ENCODE data around the gene ZNF689. TPM values are rescaled to one million over a fixed set of nuclear protein-coding genes. Genes with fewer than 3 reads are reported as not detected.
A peak's percentile ranks its signal among the peaks of the same experiment; 100 is the strongest.

ZNF689 gene
- total RNA-seq, 2 donors from 2014 or later: 5.9 to 12.1 TPM

DNA sequence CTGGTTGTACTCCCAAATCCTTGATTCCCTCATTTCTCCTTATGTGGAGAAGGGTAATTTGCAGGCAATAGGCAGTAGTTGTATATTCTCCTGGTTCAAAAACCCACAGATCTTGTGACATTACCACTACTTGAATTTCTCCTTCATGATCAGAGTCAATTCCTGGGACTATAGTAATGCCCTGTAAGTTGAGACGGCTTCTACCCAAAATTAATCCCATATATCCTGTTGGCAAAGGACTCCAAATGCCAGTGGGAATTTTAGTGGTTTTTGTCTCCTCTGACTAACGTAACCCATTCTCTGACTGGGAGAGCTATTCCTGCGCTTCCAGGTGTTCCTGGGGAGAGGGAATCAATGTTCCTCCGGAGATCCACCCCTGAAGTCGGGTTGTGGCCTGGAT lies 11.6 kb upstream of the ZNF689 start:
- no peak overlapping the region for H3K27ac Mint-ChIP-seq
- H3K4me3 Mint-ChIP-seq: no peak overlapping the region
- no peaks in the 10 kb centered on the region for H3K9me3 Mint-ChIP-seq
- peaks cover 3% of the 10 kb centered on the region for H3K27me3 Mint-ChIP-seq
- no peak for ATAC-seq (replicated peaks)
- no peaks in the 10 kb centered on the region for H3K4me1 Mint-ChIP-seq
- H3K36me3 Mint-ChIP-seq (ENCODE audit: low read depth): no peaks in the 10 kb centered on the region

DNA sequence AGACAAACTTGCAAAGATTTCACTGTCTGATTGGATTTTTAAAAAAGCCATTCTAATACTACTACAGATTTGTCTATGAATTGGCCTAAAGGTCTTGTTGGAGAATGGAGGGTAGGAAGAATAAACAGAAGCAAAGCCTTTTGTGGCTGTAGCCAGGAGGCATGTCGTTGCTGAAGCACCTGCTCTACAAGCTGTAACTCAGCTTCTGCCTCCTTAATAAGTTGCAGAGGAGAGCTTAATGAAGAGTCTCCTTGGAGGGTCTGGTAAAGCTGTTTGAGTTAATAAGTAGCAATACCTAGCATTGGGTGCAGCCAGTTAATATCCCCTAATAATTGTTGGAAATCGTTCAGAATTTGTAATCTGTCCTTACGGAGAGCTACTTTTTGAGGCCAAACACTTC lies 10.0 kb upstream of the ZNF689 start:
- ATAC-seq (replicated peaks): no peak
- no peak overlapping the region for H3K27ac Mint-ChIP-seq

DNA sequence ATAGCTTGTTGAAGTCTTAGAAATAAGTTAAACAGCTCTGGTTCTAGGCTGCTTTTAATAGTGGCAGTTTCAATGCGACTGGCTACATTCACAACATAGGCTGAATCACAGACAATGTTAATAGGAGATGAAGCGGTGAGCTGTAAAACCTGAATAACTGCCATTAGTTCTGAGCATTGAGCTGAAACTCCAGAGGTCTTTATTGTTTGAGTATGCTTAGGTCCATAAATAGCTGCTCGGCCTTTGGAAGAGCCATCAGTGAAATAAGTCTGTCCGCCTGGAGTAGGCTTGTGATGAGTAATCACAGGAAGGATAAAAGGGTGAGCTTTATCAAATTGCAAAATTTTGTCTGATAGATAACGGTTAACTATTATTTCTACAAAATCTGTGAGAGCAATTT lies 9.4 kb upstream of the ZNF689 start:
- H3K36me3 Mint-ChIP-seq (ENCODE audit: low read depth): no peaks in the 10 kb centered on the region
- no peak overlapping the region for H3K27ac Mint-ChIP-seq
- H3K4me3 Mint-ChIP-seq: no peak overlapping the region
- peaks cover 3% of the 10 kb centered on the region for H3K27me3 Mint-ChIP-seq
- H3K9me3 Mint-ChIP-seq: no peaks in the 10 kb centered on the region
- H3K4me1 Mint-ChIP-seq: no peaks in the 10 kb centered on the region
- ATAC-seq (replicated peaks): no peak

More for the DNA sequence above, 10.0 kb upstream of the ZNF689 start:
- no peaks in the 10 kb centered on the region for H3K4me1 Mint-ChIP-seq
- no peaks in the 10 kb centered on the region for H3K36me3 Mint-ChIP-seq (ENCODE audit: low read depth)
- H3K4me3 Mint-ChIP-seq: no peak overlapping the region
- H3K27me3 Mint-ChIP-seq: peaks cover 3% of the 10 kb centered on the region
- no peaks in the 10 kb centered on the region for H3K9me3 Mint-ChIP-seq

DNA sequence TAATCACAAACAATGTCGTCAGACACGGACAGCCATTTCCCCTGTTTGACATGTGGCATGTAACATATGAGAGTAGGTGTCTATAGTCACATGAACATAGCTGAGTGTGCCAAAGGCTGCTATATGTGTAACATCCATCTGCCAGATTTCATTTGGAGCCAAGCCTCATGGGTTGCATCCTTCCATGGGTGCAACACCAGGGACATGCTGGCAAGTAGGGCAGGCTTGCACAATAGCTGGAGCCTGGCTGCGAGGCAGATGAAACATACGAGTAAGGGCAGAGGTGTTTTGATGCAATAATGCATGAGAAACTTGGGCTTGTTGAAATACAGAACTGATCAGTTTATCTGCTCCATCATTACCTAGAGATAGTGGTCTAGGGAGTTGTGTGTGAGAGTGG lies 9.0 kb upstream of the ZNF689 start:
- Mint-ChIP-seq H3K9me3 (no peaks in the 10 kb centered on the region), H3K4me3 (no peak overlapping the region), H3K27me3 (peaks cover 3% of the 10 kb centered on the region), H3K27ac (no peak overlapping the region), H3K36me3 (ENCODE audit: low read depth) (no peaks in the 10 kb centered on the region), H3K4me1 (no peaks in the 10 kb centered on the region)
- ATAC-seq (replicated peaks): no peak

DNA sequence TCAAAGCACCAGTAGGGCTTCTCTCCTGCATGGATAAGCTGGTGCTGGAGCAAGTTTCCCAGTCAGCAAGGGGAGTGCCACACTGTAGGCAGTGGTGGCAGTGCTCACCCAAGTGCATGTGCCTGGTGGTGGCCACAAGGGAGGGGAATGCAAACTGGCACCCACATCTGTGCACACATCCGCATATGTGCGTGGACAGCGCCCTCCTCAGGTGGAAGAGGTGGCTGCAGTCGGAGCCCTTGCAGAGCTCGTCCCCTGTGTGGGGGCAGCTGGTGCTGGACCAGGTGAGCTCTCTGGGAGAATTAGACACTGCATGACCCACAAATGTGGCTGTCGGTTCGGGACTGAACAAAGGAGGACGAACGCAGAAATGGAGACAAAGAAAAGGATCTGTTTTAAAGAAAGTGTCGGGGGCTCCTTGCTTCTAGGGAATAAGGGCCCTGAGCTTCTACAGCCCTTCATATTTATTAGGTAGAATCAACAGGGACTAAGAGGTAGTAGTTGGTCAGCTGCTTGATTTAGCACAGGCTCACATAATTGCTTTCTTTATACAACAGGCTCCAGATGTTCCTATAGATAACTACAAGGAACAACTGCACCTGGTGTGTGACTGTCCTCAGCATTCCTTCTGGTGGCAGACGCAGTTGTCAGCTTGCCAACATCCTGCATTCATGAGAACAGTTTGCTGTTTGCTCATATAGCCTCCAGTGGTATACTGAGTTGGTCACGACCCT lies 5.3 kb upstream of the ZNF689 start:
- no peaks in the 10 kb centered on the region for H3K9me3 Mint-ChIP-seq
- H3K4me3 Mint-ChIP-seq: no peak overlapping the region
- no peaks in the 10 kb centered on the region for H3K4me1 Mint-ChIP-seq
- no peak overlapping the region for H3K27ac Mint-ChIP-seq
- no peaks in the 10 kb centered on the region for H3K36me3 Mint-ChIP-seq (ENCODE audit: low read depth)
- peak; percentile 90 for ATAC-seq (replicated peaks)
- no peaks in the 10 kb centered on the region for H3K27me3 Mint-ChIP-seq

DNA sequence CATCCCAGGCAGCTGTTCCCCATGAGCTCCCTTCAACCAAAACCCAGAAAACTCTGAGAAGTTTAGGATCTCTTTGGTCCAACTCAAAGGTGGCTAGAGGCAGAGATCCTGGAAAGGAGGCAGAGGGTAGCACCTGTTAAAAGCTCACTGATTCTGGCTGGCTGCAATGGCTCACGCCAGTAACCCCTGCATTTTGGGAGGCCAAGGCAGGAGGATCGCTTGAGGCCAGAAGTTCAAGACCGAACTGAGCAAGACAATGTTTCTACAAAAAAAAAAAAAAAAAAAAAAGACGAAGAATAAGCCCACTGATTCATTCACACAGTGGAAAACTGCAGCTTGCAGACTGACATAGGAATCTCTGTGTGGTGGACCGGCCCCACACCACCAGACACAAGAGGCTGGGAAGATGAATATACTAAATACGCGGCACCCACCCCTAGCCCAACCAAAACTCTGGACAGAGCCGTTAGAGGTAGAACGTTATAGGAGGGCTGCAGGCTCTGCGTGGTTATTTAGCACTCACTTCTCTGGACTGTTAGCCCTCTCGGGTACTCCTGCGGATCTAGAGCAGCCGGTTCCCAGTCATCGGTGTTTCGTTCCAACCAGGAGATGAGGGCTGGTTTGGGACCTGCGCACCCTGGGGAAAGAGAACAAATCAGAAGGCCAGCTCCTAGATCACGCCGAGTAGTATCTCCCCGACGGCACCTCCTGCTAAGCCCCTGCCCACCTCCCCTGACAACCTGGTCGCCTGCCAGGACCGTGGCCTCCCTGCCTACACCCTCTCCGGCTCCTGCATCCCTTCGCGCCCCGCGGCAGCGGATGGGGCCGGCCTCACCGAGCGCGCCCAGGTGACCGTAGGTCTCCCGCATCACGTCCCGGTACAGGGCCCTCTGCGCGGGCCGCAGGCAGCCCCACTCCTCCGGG lies 925 bp downstream of the ZNF689 start:
- peak; percentile 57 for ATAC-seq (replicated peaks)
- Mint-ChIP-seq H3K27me3 (no peaks in the 10 kb centered on the region), H3K4me1 (no peaks in the 10 kb centered on the region), H3K36me3 (ENCODE audit: low read depth) (peaks cover 53% of the 10 kb centered on the region), H3K9me3 (no peaks in the 10 kb centered on the region), H3K27ac (peak overlapping the region; percentile 94), H3K4me3 (peak overlapping the region; percentile 86)

DNA sequence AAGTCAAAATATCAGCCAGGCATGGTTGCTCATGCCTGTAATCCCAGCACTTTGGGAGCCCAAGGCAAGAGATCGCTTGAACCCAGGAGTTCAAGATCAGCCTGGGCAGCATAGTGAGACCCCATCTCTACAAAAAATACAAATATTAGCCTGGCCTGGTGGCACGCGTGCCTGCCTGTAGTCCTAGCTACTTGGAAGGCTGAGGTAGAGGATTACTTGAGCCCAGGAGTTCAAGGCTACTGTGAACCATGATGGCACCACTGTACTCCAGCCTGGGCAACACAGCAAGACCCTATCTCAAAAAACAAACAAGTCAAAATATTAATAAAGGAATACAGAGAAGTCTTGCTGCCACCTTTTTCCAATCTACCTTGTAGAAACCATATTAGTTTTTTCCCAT lies 4.2 kb downstream of the ZNF689 start:
- Mint-ChIP-seq H3K27me3 (no peaks in the 10 kb centered on the region), H3K27ac (peak overlapping the region; percentile 52), H3K9me3 (no peaks in the 10 kb centered on the region), H3K36me3 (ENCODE audit: low read depth) (peaks cover 67% of the 10 kb centered on the region), H3K4me1 (no peaks in the 10 kb centered on the region), H3K4me3 (no peak overlapping the region)
- ATAC-seq (replicated peaks): no peak

DNA sequence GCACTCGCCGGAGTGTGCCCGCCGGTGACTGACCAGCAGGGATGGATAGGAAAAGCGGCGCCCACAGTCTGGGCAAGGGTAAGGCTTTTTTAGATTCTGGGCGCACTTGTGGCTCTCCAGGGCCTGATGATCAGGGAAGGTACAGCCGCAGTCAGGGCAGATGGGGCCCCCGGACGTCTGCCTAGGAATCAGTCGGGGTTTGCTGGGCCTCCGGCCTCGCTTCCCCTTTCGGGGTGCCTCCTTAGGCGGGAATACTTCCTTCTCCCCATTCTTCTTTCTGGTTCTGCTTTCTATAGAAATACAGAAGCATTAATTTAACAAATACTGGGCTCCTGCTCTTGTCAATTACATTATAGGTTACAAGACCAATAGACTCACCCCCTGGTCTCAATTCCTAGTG lies 5.0 kb downstream of the ZNF689 start:
- no peaks in the 10 kb centered on the region for H3K27me3 Mint-ChIP-seq
- H3K9me3 Mint-ChIP-seq: no peaks in the 10 kb centered on the region
- peaks cover 64% of the 10 kb centered on the region for H3K36me3 Mint-ChIP-seq (ENCODE audit: low read depth)
- H3K4me1 Mint-ChIP-seq: no peaks in the 10 kb centered on the region
- ATAC-seq (replicated peaks): no peak
- no peak overlapping the region for H3K27ac Mint-ChIP-seq
- H3K4me3 Mint-ChIP-seq: no peak overlapping the region

DNA sequence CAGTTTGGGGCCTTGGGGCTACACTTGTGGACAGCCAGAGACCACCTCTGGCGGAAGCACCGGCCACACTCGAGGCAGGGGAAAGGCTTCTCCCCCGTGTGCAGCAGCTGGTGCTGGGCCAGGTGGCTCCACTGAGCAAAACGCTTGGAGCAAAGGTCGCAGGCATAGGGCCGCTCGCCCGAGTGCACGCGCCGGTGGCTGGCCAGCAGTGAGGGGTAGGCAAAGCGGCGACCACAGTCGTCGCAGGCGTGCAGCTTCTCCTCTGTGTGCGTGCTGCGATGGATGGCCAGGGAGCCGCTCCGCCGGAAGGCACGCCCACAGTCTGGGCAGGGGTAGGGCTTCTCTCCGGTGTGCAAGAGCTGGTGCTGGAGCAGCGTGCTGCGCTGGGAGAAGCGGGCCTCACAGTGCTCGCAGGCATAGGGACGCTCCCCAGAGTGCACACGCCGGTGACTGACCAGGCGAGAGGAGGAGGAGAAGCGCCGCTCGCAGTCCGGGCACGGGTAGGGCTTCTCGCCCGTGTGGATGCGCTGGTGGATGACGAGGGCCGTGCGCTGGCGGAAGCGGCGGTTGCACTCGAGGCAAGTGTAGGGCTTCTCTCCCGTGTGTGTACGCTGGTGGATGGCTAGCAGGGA lies 5.8 kb downstream of the ZNF689 start:
- no peak for ATAC-seq (replicated peaks)
- Mint-ChIP-seq H3K27me3 (no peaks in the 10 kb centered on the region), H3K36me3 (ENCODE audit: low read depth) (peaks cover 62% of the 10 kb centered on the region), H3K4me1 (no peaks in the 10 kb centered on the region), H3K9me3 (no peaks in the 10 kb centered on the region), H3K4me3 (no peak overlapping the region), H3K27ac (no peak overlapping the region)

DNA sequence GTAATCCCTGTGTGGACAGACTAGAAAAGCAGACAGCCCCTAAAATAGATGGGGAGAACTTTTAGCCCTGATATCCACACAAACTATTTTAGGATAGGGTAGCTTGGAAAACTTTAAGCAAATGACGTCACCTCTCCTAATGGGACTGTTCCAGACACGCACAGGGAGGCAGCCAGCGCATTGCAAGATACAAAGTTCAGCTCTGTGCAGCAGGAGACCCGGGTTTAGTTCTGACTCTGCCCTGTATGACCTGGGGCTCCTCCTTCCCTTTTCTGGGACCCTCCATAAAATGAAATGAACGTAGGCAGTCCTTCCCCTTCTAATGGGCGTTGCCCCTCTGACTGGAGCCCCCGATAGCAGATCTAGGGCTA lies 6.3 kb downstream of the ZNF689 start:
- Mint-ChIP-seq H3K4me3 (no peak overlapping the region), H3K9me3 (no peaks in the 10 kb centered on the region), H3K27ac (no peak overlapping the region), H3K4me1 (no peaks in the 10 kb centered on the region), H3K27me3 (no peaks in the 10 kb centered on the region), H3K36me3 (ENCODE audit: low read depth) (peaks cover 61% of the 10 kb centered on the region)
- ATAC-seq (replicated peaks): no peak

DNA sequence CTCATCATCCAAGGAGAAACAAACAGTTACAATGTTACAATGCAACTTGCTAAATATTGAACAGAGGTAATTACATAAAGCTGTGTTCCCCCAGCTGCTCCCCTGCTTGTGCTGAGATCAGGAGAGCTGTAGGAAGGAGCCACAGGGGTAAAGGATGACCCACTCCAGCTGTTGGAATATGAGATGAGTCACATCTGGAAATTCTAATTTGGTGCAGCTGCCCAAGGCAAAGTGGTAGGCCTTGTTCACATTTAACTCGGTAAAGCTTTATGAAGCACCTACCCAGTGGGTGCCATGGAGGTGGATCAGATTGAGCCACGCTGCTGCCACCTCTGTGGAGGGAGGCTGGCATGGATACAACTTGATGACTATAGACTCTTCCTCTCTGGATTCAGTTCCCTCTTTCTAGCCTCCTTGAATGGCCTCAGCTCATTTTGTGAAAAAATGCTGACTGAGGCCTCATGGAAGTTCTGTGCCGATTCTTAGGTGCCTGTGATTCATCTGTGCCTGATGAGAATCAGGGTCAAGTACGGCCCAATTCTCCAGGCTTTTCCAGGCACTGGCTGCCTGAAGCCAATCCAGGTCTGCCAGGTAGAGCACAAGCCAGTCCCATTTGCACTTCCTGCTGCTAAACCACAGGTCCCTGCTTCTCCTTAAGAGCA lies 7.4 kb downstream of the ZNF689 start:
- Mint-ChIP-seq H3K4me3 (no peak overlapping the region), H3K36me3 (ENCODE audit: low read depth) (peaks cover 49% of the 10 kb centered on the region), H3K4me1 (no peaks in the 10 kb centered on the region), H3K9me3 (no peaks in the 10 kb centered on the region), H3K27ac (no peak overlapping the region), H3K27me3 (no peaks in the 10 kb centered on the region)
- ATAC-seq (replicated peaks): no peak

DNA sequence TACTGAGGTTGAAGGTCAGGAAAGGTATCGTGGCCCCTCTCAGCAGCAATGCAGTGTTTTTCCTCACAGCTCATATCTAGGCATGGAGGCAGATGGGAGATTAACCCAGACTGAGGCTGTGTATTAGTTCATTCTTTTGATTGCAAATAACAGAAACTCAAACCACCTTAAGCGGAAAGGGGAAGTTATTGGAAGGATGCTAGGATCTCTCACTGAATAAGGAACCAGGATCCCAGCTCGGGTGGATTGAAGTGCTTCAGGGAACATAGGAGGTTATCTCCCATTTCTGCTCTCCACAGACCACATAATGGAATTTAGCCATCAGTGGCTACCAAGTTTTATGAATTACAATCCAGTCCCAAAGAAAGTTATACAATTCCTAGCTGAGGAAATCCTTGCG lies 8.2 kb downstream of the ZNF689 start:
- ATAC-seq (replicated peaks): no peak
- peak overlapping the region; percentile 45 for H3K27ac Mint-ChIP-seq
- no peak overlapping the region for H3K4me3 Mint-ChIP-seq
- no peaks in the 10 kb centered on the region for H3K4me1 Mint-ChIP-seq
- peaks cover 41% of the 10 kb centered on the region for H3K36me3 Mint-ChIP-seq (ENCODE audit: low read depth)
- no peaks in the 10 kb centered on the region for H3K9me3 Mint-ChIP-seq
- no peaks in the 10 kb centered on the region for H3K27me3 Mint-ChIP-seq

DNA sequence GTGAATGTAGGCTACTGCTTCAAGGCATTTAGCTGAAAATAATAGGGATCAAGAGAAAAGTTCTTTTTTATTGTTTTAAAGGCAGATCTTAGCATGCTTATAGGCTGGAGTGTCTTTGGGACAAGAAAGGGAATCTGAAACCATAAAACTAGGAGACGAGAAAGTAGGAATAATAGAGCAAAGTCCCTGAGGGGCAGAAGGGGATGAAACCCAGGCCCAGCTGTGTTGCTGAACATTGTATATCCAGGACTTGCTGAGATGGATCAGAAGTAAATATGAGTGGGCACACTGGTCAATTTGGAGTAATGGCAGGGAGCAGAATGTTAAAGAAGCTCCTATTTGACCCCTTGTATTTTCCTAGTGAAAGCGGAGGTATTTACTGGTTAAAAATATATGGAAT lies 9.3 kb downstream of the ZNF689 start:
- H3K27ac Mint-ChIP-seq: no peak overlapping the region
- no peaks in the 10 kb centered on the region for H3K4me1 Mint-ChIP-seq
- no peak for ATAC-seq (replicated peaks)
- peaks cover 31% of the 10 kb centered on the region for H3K36me3 Mint-ChIP-seq (ENCODE audit: low read depth)
- no peaks in the 10 kb centered on the region for H3K9me3 Mint-ChIP-seq
- no peak overlapping the region for H3K4me3 Mint-ChIP-seq
- H3K27me3 Mint-ChIP-seq: no peaks in the 10 kb centered on the region

DNA sequence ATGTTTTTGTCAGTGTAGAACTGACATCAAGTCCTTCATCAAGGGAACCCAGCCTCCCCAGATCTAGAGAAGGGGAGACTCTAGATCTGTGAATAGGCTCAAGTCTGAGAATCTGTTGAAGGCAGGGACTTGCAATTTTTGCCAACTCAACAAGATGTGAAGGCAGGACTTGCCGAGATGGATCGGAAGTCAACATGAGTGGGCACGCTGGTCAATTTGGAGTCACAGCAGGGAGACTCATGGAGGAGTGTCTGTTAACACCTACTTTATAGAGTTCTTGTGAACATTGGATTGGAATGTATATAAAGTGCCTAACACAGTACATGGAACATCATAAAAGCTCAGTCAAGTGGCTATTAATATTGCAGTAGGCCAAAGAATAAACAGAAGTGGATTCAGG lies 10.0 kb downstream of the ZNF689 start:
- no peak for ATAC-seq (replicated peaks)
- Mint-ChIP-seq H3K27me3 (no peaks in the 10 kb centered on the region), H3K36me3 (ENCODE audit: low read depth) (peaks cover 24% of the 10 kb centered on the region), H3K4me3 (no peak overlapping the region), H3K27ac (peak overlapping the region; percentile 30), H3K4me1 (no peaks in the 10 kb centered on the region), H3K9me3 (no peaks in the 10 kb centered on the region)
